T-cell (primary cell): Measurements from ENCODE around the gene STIP1. TPM values are rescaled to one million over a fixed set of nuclear protein-coding genes. Genes with fewer than 3 reads are reported as not detected.
"Not testable (repeated sequence)": the region's sequence is repeated elsewhere in the genome, so short reads cannot be mapped to it uniquely, and the experiment has no call there.

Source experiments
- ATAC-seq, 4 experiments: fragments of 200-7000 bp in 3 of 4; fragments of 150-1000 bp in 1 of 4; cut with Tn5 transposase; replicated peaks in 1 of 4; 1 replicate in 3 of 4; 2 replicates in 1 of 4; pipeline ENCODE4 v1.10.0; 2021; ENCODE audit warnings: moderate library complexity in 3 of 4, mild to moderate bottlenecking in 2 of 4, moderate number of reproducible peaks in 1 of 4
- CTCF ChIA-PET, 2 donors: fragments of 300-600 bp; sonication (Branson Sonifier 250); formaldehyde crosslinking; loops; one replicate each; lab custom pipeline; 2022; ENCODE audit warnings: antibody characterized with exemption in 2 of 2; lab: Charles Lee
- POLR2A ChIA-PET, 2 donors: fragments of 300-600 bp; sonication (Branson Sonifier 250); formaldehyde crosslinking; loops; one replicate each; lab custom pipeline; 2022; ENCODE audit warnings: antibody characterized with exemption in 2 of 2; lab: Charles Lee
- DNase-seq, 35 experiments: peaks; one replicate each; pipeline versions ENCODE4 v3.0.0 to v3.0.0-alpha.2; 2013 to 2023
- H3K27ac ChIP-seq: one replicate; pipeline ENCODE4 v1.5.1; 2013; ENCODE audit warnings: low read length
- H3K27me3 ChIP-seq, 2 experiments: replicated peaks in 1 of 2; 1 replicate in 1 of 2; 2 replicates in 1 of 2; pipeline versions ENCODE4 v1.6.1 to v1.7.0; 2013; ENCODE audit warnings: low read length in 1 of 2, mixed read lengths in 1 of 2; ENCODE audit not compliant: control insufficient read depth in 2 of 2, insufficient read depth in 2 of 2; ENCODE audit errors: extremely low read depth in 1 of 2
- H3K36me3 ChIP-seq, 2 donors: 1 replicate in 1 of 2; 2 replicates in 1 of 2; pipeline versions ENCODE4 v1.6.1 to v1.7.0; 2013; ENCODE audit warnings: low read length in 1 of 2; ENCODE audit not compliant: control insufficient read depth in 2 of 2, insufficient read depth in 1 of 2; ENCODE audit errors: extremely low read depth in 1 of 2
- H3K4me1 ChIP-seq, 2 experiments: 1 replicate in 1 of 2; 2 replicates in 1 of 2; pipeline versions ENCODE4 v1.6.1 to v1.7.0; 2013; ENCODE audit warnings: low read length in 2 of 2, mixed read lengths in 1 of 2; ENCODE audit not compliant: insufficient read depth in 2 of 2, control insufficient read depth in 1 of 2; ENCODE audit errors: extremely low read depth in 1 of 2
- H3K4me3 ChIP-seq, 2 donors: 1 replicate in 1 of 2; 2 replicates in 1 of 2; pipeline versions ENCODE4 v1.5.1 to v1.7.0; 2013; ENCODE audit warnings: mild to moderate bottlenecking in 2 of 2, low read length in 1 of 2, moderate library complexity in 1 of 2; ENCODE audit not compliant: control insufficient read depth in 1 of 2; ENCODE audit errors: extremely low read depth in 1 of 2
- H3K9me3 ChIP-seq: 2 replicates; pipeline ENCODE4 v1.7.0; 2013
- H3K27ac Mint-ChIP-seq, 2 donors: one replicate each; pipeline ENCODE4 v1.8.0; 2020 to 2021; ENCODE audit warnings: mild to moderate bottlenecking in 2 of 2, mixed read lengths in 2 of 2
- H3K27me3 Mint-ChIP-seq, 2 donors: one replicate each; pipeline ENCODE4 v1.8.0; 2021 to 2022; ENCODE audit warnings: mixed read lengths in 2 of 2
- H3K36me3 Mint-ChIP-seq: one replicate; pipeline ENCODE4 v1.8.0; 2021; ENCODE audit warnings: mixed read lengths
- H3K4me1 Mint-ChIP-seq, 3 donors: one replicate each; pipeline ENCODE4 v1.8.0; 2020 to 2022; ENCODE audit warnings: mixed read lengths in 3 of 3, mild to moderate bottlenecking in 1 of 3
- H3K4me3 Mint-ChIP-seq, 3 donors: one replicate each; pipeline ENCODE4 v1.8.0; 2020 to 2022; ENCODE audit warnings: mild to moderate bottlenecking in 3 of 3, mixed read lengths in 3 of 3, moderate library complexity in 3 of 3
- H3K9me3 Mint-ChIP-seq, 3 donors: one replicate each; pipeline ENCODE4 v1.8.0; 2020 to 2022; ENCODE audit warnings: mixed read lengths in 3 of 3
- WGBS: methylation state at CpG from one replicate; pipeline ENCODE4 v1.1.5; 2013; ENCODE audit warnings: missing lambda C conversion rate; ENCODE audit not compliant: insufficient coverage; 5-methylcytosine and 5-hydroxymethylcytosine counted together
- total RNA-seq, 35 experiments: library from RNA in 6 of 35; stranded (reverse) in 6 of 35; fragments of 120-200 nt in 1 of 35; gene quantifications; one replicate each; pipeline versions ENCODE4 v1.2.1 to v1.2.4 and lab custom pipeline; 2013 to 2026

Gene STIP1
- total RNA-seq, 5 donors from 2014 or later (not counting 1 experiment from before 2014, with no cell fraction given), result 61.1 to 133 (median 107) TPM

DNA sequence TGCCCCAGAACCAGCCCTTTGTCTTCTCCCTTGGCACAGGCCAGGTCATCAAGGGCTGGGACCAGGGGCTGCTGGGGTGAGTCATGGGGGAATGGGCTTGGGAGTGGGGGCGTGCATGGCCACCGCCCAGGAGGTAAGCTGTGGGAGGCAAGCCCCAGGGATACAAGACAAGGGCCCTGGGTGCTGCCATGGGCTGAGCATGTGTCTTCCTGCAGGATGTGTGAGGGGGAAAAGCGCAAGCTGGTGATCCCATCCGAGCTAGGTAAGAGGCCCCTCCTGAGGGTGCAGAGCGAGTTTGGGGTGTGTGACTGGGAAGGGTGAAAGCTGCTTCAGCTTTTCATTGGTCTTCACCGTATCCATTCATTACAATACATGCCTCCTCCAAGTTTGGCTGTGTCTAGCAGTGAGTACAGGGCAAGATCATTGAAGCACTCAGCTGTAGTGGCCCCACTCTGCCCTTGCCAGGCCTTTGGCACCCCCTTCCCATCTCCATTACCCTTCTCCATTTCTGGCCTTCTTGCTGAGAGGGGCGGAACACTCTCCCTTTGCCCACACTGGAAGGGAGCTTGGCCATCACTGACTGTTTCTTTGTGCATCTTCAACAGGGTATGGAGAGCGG lies 57.4 kb downstream of the STIP1 start:
- Histone ChIP-seq H3K27me3 (no peaks in the 10 kb centered on the region), H3K36me3 (peaks cover 8 to 17% of the 10 kb centered on the region in 2 donors), H3K4me1 (peaks cover 12 to 60% of the 10 kb centered on the region in 2 experiments), H3K9me3 (no peaks in the 10 kb centered on the region), H3K4me3 (no peak overlapping the region), H3K27ac (no peak overlapping the region)
- no peak for ATAC-seq
- ChIA-PET POLR2A (interaction anchor here in 1 of 2 donors (0.5 kb wide), 1 partner anchor 534 kb away, joined by 3 read pairs; no protein-coding TSS in a partner anchor), CTCF (interaction anchor here in 1 of 2 donors (1.0 kb wide), 1 partner anchor 39 kb away, joined by 3 read pairs; no protein-coding TSS in a partner anchor)
- no peaks in the 10 kb centered on the region for H3K9me3 Mint-ChIP-seq
- no CpG with 5 or more reads among the region's 8 CpGs for WGBS
- no peak for DNase-seq
- H3K27me3 Mint-ChIP-seq, result no peaks in the 10 kb centered on the region
- peak overlapping the region; percentile 72 to 77 for H3K27ac Mint-ChIP-seq
- H3K4me1 Mint-ChIP-seq, result peaks cover 36 to 50% (median 49%) of the 10 kb centered on the region in 3 donors
- peak overlapping the region; percentile 46 to 93 (median 66) for H3K4me3 Mint-ChIP-seq
- no peaks in the 10 kb centered on the region for H3K36me3 Mint-ChIP-seq

DNA sequence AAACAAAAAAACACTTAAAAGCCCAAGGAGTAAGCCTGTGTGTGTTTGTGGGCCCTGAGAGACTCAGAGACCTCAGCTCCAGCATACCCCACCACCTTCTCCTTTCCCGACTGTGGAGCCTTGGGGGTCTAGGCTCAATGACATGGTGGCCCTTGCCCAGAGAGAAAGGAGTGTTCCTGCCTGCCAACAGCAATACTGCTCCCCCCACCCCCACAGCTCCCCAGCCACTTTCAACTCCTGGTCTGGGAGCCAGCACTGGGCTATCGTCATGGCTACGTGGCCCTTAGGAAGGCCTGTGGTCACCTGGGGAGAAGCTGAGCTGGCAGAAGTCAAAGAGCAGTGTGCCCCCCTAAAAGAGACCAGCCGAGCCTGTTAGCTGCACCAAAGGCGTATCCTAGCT lies 58.1 kb downstream of the STIP1 start:
- CTCF ChIA-PET, result no interaction called here
- POLR2A ChIA-PET, result interaction anchor here in 1 of 2 donors (0.5 kb wide), 1 partner anchor 533 kb away, joined by 3 read pairs; no protein-coding TSS in a partner anchor
- H3K4me1 Mint-ChIP-seq, result peaks cover 36 to 50% (median 49%) of the 10 kb centered on the region in 3 donors
- Histone ChIP-seq H3K27ac (no peak overlapping the region), H3K36me3 (peaks cover 6 to 10% of the 10 kb centered on the region in 2 donors), H3K27me3 (no peaks in the 10 kb centered on the region), H3K9me3 (no peaks in the 10 kb centered on the region), H3K4me3 (no peak overlapping the region), H3K4me1 (peaks cover 12 to 60% of the 10 kb centered on the region in 2 experiments)
- H3K27me3 Mint-ChIP-seq, result no peaks in the 10 kb centered on the region
- H3K36me3 Mint-ChIP-seq, result no peaks in the 10 kb centered on the region
- peak overlapping the region; percentile 13 to 93 (median 66) for H3K4me3 Mint-ChIP-seq
- ATAC-seq (no peak), DNase-seq (no peak)
- peak overlapping the region; percentile 72 to 77 for H3K27ac Mint-ChIP-seq
- H3K9me3 Mint-ChIP-seq, result no peaks in the 10 kb centered on the region
- 49% methylated on average over 2 of the region's 5 CpGs for WGBS

DNA sequence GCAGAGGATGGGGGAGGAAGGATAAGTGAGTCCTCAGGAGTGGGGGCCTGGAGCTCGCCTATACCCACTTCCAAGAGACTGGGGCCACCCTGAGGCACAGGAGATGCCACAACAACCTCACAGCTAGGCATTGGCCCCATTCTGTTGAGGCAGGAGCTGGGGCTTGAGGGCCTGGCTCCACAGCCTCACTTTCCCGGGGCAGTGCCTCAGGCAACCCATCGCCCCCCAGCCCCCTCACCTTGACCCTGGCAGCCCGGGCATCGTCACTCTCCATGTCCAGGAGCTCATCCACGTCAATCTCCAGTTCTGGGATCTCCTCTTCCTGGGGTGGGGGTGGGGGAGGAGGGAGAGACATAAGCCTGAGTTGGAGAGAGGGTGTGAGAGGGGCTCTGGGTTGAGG lies 59.0 kb downstream of the STIP1 start:
- WGBS, result 43% methylated on average over 3 of the region's 6 CpGs
- CTCF ChIA-PET, result interaction anchor here in 1 of 2 donors (0.6 to 1.1 kb wide), 4 partner anchors 18 to 73 kb away, joined by 3 to 4 read pairs (median 3); partner anchors contain the start of gene PRDX5

DNA sequence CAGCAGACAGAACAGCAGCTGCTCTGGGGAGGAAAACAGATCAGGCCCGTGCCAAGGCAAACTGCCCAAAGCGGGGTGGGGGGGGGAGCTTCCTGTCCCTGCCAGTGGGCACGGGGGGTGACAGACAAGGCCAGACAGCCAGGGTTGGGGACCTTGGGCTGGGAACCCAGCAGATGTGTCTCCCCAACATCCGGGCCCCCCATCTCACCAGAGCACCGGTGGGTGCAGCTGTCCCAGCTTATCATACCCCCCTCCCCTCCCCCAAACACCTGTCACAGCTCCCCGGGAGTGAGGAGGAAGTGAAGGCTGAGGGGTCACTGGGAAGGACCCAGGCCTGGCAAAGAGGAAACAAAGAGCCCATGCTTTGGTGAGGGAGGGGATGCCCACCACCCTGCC lies 59.4 kb downstream of the STIP1 start:
- peak overlapping the region; percentile 80 to 90 (median 89) for H3K4me3 Mint-ChIP-seq
- no peaks in the 10 kb centered on the region for H3K9me3 Mint-ChIP-seq
- peak in 18 of 35 experiments; percentile 18 to 63 (median 36) for DNase-seq
- H3K4me1 Mint-ChIP-seq, result peaks cover 36 to 46% (median 41%) of the 10 kb centered on the region in 3 donors
- H3K27me3 Mint-ChIP-seq, result no peaks in the 10 kb centered on the region
- ATAC-seq, result no peak
- H3K36me3 ChIP-seq, result peaks cover 6 to 10% of the 10 kb centered on the region in 2 donors
- H3K4me1 ChIP-seq, result peaks cover 12 to 57% of the 10 kb centered on the region in 2 experiments
- 10% methylated on average over 2 of the region's 6 CpGs for WGBS
- POLR2A ChIA-PET, result interaction anchor here in 1 of 2 donors (0.7 kb wide), 1 partner anchor 18 kb away, joined by 11 read pairs; no protein-coding TSS in a partner anchor
- CTCF ChIA-PET, result interaction anchor here in 1 of 2 donors (0.6 to 1.1 kb wide), 4 partner anchors 19 to 72 kb away, joined by 3 to 4 read pairs (median 3); partner anchors contain the start of gene PRDX5
- H3K27ac ChIP-seq, result peak overlapping the region; percentile 43
- H3K27me3 ChIP-seq, result peaks cover 0 to under 1% of the 10 kb centered on the region in 2 experiments
- peak overlapping the region; percentile 87 to 88 for H3K27ac Mint-ChIP-seq
- no peaks in the 10 kb centered on the region for H3K36me3 Mint-ChIP-seq
- no peaks in the 10 kb centered on the region for H3K9me3 ChIP-seq
- peak overlapping the region; percentile 64 to 76 for H3K4me3 ChIP-seq

More for the DNA sequence above, 59.0 kb downstream of the STIP1 start:
- no peaks in the 10 kb centered on the region for H3K9me3 Mint-ChIP-seq
- Histone ChIP-seq H3K36me3 (peaks cover 6 to 10% of the 10 kb centered on the region in 2 donors), H3K9me3 (no peaks in the 10 kb centered on the region), H3K27me3 (no peaks in the 10 kb centered on the region), H3K4me3 (peak overlapping the region in 1 of 2 donors; percentile 64), H3K27ac (peak overlapping the region; percentile 30), H3K4me1 (peaks cover 12 to 57% of the 10 kb centered on the region in 2 experiments)
- no peaks in the 10 kb centered on the region for H3K27me3 Mint-ChIP-seq
- H3K4me3 Mint-ChIP-seq, result peak overlapping the region; percentile 80 to 90 (median 89)
- H3K27ac Mint-ChIP-seq, result peak overlapping the region; percentile 87 to 88
- H3K36me3 Mint-ChIP-seq, result no peaks in the 10 kb centered on the region
- ATAC-seq, result no peak
- H3K4me1 Mint-ChIP-seq, result peaks cover 38 to 48% (median 45%) of the 10 kb centered on the region in 3 donors
- no peak for DNase-seq
- POLR2A ChIA-PET, result interaction anchor here in 1 of 2 donors (0.6 to 0.7 kb wide), 3 partner anchors 14 to 21 kb away, joined by 3 to 11 read pairs (median 4); no protein-coding TSS in a partner anchor

DNA sequence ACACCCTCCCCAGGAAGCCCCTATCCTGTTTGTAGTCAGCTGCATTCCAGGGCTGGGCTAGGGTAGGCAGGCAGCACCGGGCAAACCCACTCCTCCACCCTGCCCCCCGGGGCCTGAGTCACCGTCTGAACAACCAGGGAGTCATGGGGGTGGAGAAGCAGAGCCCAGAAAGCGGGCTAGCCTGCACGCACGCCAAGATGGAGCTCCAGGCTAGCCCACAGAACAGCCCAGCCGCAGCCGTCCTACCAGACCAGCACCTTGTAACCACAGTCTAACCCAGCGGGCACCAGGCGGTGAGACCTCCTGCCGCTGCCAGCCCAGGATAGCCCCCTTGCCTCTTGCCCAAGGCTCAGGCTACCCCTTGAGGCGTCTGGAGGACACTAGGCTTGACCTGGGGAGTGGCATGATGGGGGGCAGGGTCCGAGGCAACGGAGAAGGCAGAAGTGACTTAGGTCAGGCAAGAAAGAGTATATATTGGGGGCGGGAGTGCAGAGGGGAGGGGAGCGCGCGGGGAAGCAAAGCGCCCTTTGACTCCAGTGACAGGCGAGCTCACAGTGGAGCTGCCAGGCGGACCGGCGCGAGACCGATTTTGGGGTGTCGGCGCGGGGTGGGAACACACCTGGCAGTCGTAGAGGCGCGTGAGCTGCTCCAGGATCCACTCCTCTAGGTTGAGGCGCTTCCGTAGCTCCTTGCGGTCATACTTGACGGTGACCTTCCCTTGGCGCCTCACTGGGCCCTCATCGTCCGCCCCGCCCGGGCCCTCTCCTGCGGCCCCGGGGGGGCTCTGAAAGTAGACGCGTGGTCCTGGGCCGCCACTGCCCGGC lies 60.0 kb downstream of the STIP1 start:
- Mint-ChIP-seq H3K27ac (peak overlapping the region; percentile 87 to 88), H3K9me3 (no peaks in the 10 kb centered on the region), H3K4me3 (peak overlapping the region; percentile 80 to 90 (median 89)), H3K36me3 (no peaks in the 10 kb centered on the region), H3K4me1 (peaks cover 36 to 45% (median 38%) of the 10 kb centered on the region in 3 donors), H3K27me3 (no peaks in the 10 kb centered on the region)
- Histone ChIP-seq H3K27me3 (peaks cover 0 to 7% of the 10 kb centered on the region in 2 experiments), H3K4me3 (peak overlapping the region; percentile 64 to 76), H3K9me3 (no peaks in the 10 kb centered on the region), H3K27ac (peak overlapping the region; percentile 43), H3K4me1 (peaks cover 14 to 60% of the 10 kb centered on the region in 2 experiments), H3K36me3 (peaks cover 6 to 10% of the 10 kb centered on the region in 2 donors)
- no peak for ATAC-seq
- ChIA-PET CTCF (interaction anchor here (0.6 to 1.1 kb wide), 5 partner anchors 41 to 72 kb away, joined by 3 to 5 read pairs (median 3); partner anchors contain the start of genes PRDX5 (in 1 of the 2) and STIP1 (in 1 of the 2)), POLR2A (no interaction called here)
- peak in 18 of 35 experiments; percentile 25 to 77 (median 38) for DNase-seq
- under 1% methylated on average over 41 of the region's 46 CpGs for WGBS

DNA sequence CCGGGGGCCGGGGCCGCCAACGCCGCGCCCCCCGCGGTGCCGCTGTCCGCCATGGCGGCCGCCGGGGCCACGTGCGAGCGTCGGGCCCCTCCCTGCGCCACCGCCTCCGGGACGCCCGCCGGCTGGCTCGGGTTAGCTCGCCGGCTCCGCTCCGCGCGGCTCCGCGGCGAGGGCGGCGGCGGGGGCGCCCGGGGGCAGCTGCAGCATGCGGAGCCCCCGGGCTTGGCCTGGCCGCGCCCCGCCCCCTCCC lies 60.6 kb downstream of the STIP1 start:
- H3K36me3 Mint-ChIP-seq, CTCF ChIA-PET, H3K9me3 Mint-ChIP-seq, H3K9me3 ChIP-seq, DNase-seq, H3K27me3 Mint-ChIP-seq, H3K27me3 ChIP-seq, H3K4me3 ChIP-seq, POLR2A ChIA-PET, H3K27ac ChIP-seq: not testable (repeated sequence)
- peaks cover 6 to 10% of the 10 kb centered on the region in 2 donors for H3K36me3 ChIP-seq
- peaks cover 14 to 63% of the 10 kb centered on the region in 2 experiments for H3K4me1 ChIP-seq
- H3K4me1 Mint-ChIP-seq, result peaks cover 35 to 46% (median 36%) of the 10 kb centered on the region in 3 donors
- peak; percentile 13 to 34 (median 17) for ATAC-seq
- peak overlapping the region; percentile 76 to 89 (median 83) for H3K4me3 Mint-ChIP-seq
- WGBS, result under 1% methylated on average over 34 of the region's 43 CpGs
- peak overlapping the region in 1 of 2 donors; percentile 66 for H3K27ac Mint-ChIP-seq
